AG04449 (cell line): ENCODE results near the gene OCA2.

Experiments used
- CTCF ChIA-PET: fragments of 350-600 bp; formaldehyde crosslinking; extraction: SDS; loops from one replicate; lab custom pipeline; 2021; ENCODE audit warnings: antibody characterized with exemption; lab: Yijun Ruan, JAX
- POLR2A ChIA-PET: fragments of 400-600, 350-600 bp; formaldehyde crosslinking; extraction: SDS; loops from one replicate; lab custom pipeline; 2020; ENCODE audit warnings: antibody characterized with exemption, inconsistent platforms; lab: Yijun Ruan, JAX
- DNase-seq: peaks from one replicate; pipeline ENCODE4 v3.0.0-alpha.2; 2010; ENCODE audit warnings: low read depth, low spot score
- H3K4me3 ChIP-seq: 2 replicates; pipeline ENCODE4 v1.5.1; 2011; ENCODE audit warnings: low read depth, mild to moderate bottlenecking, control low read depth, low read length
- TF ChIP-seq, protein P1 (sequence below): IDR thresholded peaks from one replicate; pipeline ENCODE4 v1.5.1; 2011; ENCODE audit warnings: mild to moderate bottlenecking, moderate library complexity, low read length, control low read depth, inconsistent platforms; ENCODE audit not compliant: insufficient read depth; ENCODE audit errors: missing control alignments

Gene OCA2

DNA sequence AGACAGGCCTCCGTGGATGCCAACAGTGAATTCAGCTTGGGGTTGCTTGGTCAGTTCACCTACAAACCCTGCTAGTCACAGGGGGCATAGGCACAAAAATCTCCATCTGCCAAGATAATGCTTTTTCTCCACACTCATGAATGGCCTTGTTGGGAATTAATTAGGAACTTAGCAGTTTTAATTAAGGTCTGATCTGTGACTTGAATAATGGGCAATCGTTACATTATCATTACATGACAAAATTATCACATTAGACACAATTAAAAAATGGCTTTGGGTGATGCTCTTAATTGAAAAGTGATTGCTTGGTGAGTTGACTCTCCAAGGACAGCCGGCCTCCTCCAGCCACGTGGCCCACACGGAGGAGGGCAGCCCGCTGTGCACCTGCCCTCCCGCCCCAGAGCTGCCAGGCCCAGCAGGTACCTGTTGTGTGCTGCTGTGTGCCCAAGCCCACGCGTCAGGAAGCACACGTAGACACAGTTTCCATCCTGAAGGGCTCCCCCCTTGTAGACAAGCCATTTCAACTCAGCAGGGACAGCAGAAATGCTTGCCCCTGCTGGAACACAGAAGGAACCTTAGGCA, 274.2 kb downstream of the OCA2 start:
- ChIA-PET POLR2A (no interaction called here), CTCF (no interaction called here)
- H3K4me3 ChIP-seq: no peak overlapping the region
- TF ChIP-seq, protein P1, sequence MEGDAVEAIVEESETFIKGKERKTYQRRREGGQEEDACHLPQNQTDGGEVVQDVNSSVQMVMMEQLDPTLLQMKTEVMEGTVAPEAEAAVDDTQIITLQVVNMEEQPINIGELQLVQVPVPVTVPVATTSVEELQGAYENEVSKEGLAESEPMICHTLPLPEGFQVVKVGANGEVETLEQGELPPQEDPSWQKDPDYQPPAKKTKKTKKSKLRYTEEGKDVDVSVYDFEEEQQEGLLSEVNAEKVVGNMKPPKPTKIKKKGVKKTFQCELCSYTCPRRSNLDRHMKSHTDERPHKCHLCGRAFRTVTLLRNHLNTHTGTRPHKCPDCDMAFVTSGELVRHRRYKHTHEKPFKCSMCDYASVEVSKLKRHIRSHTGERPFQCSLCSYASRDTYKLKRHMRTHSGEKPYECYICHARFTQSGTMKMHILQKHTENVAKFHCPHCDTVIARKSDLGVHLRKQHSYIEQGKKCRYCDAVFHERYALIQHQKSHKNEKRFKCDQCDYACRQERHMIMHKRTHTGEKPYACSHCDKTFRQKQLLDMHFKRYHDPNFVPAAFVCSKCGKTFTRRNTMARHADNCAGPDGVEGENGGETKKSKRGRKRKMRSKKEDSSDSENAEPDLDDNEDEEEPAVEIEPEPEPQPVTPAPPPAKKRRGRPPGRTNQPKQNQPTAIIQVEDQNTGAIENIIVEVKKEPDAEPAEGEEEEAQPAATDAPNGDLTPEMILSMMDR: no peak
- no peak for DNase-seq

DNA sequence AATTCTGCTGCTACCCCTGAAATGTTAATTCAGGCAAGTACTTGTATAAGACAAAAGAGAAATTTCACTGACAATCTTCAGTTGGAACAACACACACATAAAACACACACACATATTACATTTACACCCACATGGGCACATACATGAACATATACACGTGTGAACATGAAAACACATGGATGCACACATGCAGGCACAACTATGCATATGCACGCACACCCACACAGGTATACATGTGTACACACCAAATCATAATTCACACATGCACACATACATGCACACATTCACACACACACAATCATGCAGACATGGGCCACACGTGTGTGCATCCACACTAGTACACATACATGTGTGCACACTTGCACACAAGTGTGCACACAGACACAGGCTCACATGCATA, 277.8 kb downstream of the OCA2 start:
- DNase-seq: no peak
- CTCF ChIA-PET: no interaction called here
- TF ChIP-seq, protein P1: no peak
- no peak overlapping the region for H3K4me3 ChIP-seq
- POLR2A ChIA-PET: no interaction called here

DNA sequence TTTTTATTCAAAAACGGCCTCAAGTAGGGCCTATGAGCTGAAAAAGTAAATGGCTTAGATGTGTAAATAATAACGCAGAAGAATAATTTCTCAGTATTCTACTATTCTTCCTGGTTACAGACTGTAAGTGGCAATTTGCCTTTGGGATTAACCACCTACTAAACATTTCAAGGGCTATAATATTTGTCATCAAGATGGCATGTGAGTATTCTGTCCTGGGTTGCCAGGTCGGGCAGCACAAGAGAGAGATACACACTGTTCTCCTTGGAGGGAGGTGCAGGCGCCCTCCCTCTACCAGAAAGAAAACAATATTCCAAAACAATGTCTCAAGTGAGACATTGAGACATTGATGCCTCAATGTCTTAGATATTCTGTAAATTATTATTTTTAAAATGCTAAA, 278.4 kb downstream of the OCA2 start:
- no peak overlapping the region for H3K4me3 ChIP-seq
- TF ChIP-seq, protein P1: no peak
- CTCF ChIA-PET: no interaction called here
- POLR2A ChIA-PET: no interaction called here
- no peak for DNase-seq

GRCh38 chr15:27820232-27820631, 278.9 kb downstream of the OCA2 start:
- H3K4me3 ChIP-seq: no peak overlapping the region
- ChIA-PET CTCF (no interaction called here), POLR2A (no interaction called here)
- TF ChIP-seq, protein P1: no peak
- no peak for DNase-seq

- no peak for DNase-seq
- ChIA-PET POLR2A (interaction anchor here (0.7 kb wide), 1 partner anchor 226 kb away, joined by 3 read pairs; no protein-coding TSS in a partner anchor), CTCF (no interaction called here)
- TF ChIP-seq, protein P1: no peak
- H3K4me3 ChIP-seq: no peak overlapping the region
Measured at GRCh38 chr15:27817258-27817657, 281.9 kb downstream of the OCA2 start.

DNA sequence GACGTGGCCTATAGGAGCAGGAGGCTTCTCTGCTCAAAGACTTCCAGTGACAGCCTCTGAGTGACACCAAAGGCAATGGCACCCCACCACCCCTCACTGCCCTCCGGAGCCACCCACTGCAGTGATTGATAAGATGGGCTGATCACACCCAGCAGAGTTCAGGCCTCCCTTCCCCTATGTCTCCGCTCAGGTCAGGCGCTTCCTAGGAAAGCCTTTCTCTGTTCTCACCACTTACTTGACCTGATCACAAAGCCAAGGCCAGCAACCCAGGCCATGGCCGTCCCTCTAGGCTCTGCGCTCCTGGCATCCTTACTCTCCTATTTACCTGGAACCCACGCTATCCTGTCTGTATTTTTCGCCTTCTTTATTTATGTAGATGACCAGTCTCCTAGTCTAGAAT, 282.3 kb downstream of the OCA2 start:
- POLR2A ChIA-PET: interaction anchor here (0.7 kb wide), 1 partner anchor 227 kb away, joined by 3 read pairs; no protein-coding TSS in a partner anchor
- CTCF ChIA-PET: no interaction called here
- no peak for DNase-seq
- TF ChIP-seq, protein P1: no peak
- H3K4me3 ChIP-seq: no peak overlapping the region
